Rectal smooth muscle tissue (tissue), 1 donor: ENCODE measurements around the gene PLCE1.

Experiments used
- H3K27ac ChIP-seq: one replicate; pipeline ENCODE4 v1.7.0; 2013; ENCODE audit warnings: low read depth, low read length, inconsistent platforms
- H3K27me3 ChIP-seq: one replicate; pipeline ENCODE4 v1.7.0; 2013; ENCODE audit warnings: low read length; ENCODE audit not compliant: control insufficient read depth, insufficient read depth
- H3K36me3 ChIP-seq: one replicate; pipeline ENCODE4 v1.7.0; 2013; ENCODE audit warnings: low read length; ENCODE audit not compliant: control insufficient read depth, insufficient read depth
- H3K4me1 ChIP-seq: one replicate; pipeline ENCODE4 v1.7.0; 2013; ENCODE audit warnings: low read length; ENCODE audit not compliant: control insufficient read depth, insufficient read depth
- H3K4me3 ChIP-seq: one replicate; pipeline ENCODE4 v1.7.0; 2013; ENCODE audit warnings: low read length
- H3K9ac ChIP-seq: one replicate; pipeline ENCODE4 v1.7.0; 2013; ENCODE audit warnings: low read length

PLCE1 gene

GRCh38 chr10:94036766-94037033 lies 43.0 kb downstream of the PLCE1 start:
- Histone ChIP-seq H3K9ac (no peak overlapping the region), H3K4me1 (no peaks in the 10 kb centered on the region), H3K27ac (no peak overlapping the region), H3K36me3 (no peaks in the 10 kb centered on the region), H3K27me3 (no peaks in the 10 kb centered on the region), H3K4me3 (no peak overlapping the region)

- H3K27me3 ChIP-seq = no peaks in the 10 kb centered on the region
- H3K27ac ChIP-seq = peak overlapping the region; percentile 30
Observed at GRCh38 chr10:94037286-94037685, 43.6 kb downstream of the PLCE1 start.

GRCh38 chr10:94038024-94038423 lies 44.3 kb downstream of the PLCE1 start:
- no peak overlapping the region for H3K9ac ChIP-seq
- H3K4me1 ChIP-seq = no peaks in the 10 kb centered on the region
- no peak overlapping the region for H3K4me3 ChIP-seq
- H3K36me3 ChIP-seq = no peaks in the 10 kb centered on the region
- no peak overlapping the region for H3K27ac ChIP-seq
- H3K27me3 ChIP-seq = no peaks in the 10 kb centered on the region

More at GRCh38 chr10:94037286-94037685, 43.6 kb downstream of the PLCE1 start:
- Histone ChIP-seq H3K9ac (no peak overlapping the region), H3K36me3 (no peaks in the 10 kb centered on the region), H3K4me3 (no peak overlapping the region), H3K4me1 (no peaks in the 10 kb centered on the region)

- Histone ChIP-seq H3K9ac (no peak overlapping the region), H3K4me3 (no peak overlapping the region), H3K27me3 (no peaks in the 10 kb centered on the region), H3K27ac (no peak overlapping the region), H3K36me3 (no peaks in the 10 kb centered on the region), H3K4me1 (no peaks in the 10 kb centered on the region)
Observed at GRCh38 chr10:94041206-94041605, 47.5 kb downstream of the PLCE1 start.

GRCh38 chr10:94042001-94042833 lies 48.5 kb downstream of the PLCE1 start:
- Histone ChIP-seq H3K36me3 (no peaks in the 10 kb centered on the region), H3K4me1 (no peaks in the 10 kb centered on the region), H3K4me3 (no peak overlapping the region), H3K9ac (no peak overlapping the region), H3K27ac (no peak overlapping the region), H3K27me3 (no peaks in the 10 kb centered on the region)

- no peaks in the 10 kb centered on the region for H3K27me3 ChIP-seq
- H3K9ac ChIP-seq = no peak overlapping the region
- no peak overlapping the region for H3K27ac ChIP-seq
- no peak overlapping the region for H3K4me3 ChIP-seq
- H3K4me1 ChIP-seq = no peaks in the 10 kb centered on the region
- no peaks in the 10 kb centered on the region for H3K36me3 ChIP-seq
Observed at GRCh38 chr10:94042834-94043175, 49.1 kb downstream of the PLCE1 start.
